Astrocyte (in vitro differentiated cells and primary cell): ENCODE measurements around the gene LRPAP1. TPM values are rescaled to one million over a fixed set of nuclear protein-coding genes. Genes with fewer than 3 reads are reported as not detected.
"Not testable (repeated sequence)": the region's sequence is repeated elsewhere in the genome, so short reads cannot be mapped to it uniquely, and the experiment has no call there.

Experiments
- DNase-seq: peaks from one replicate; pipeline ENCODE4 v3.0.0-alpha.2; 2010; ENCODE audit warnings: low read depth
- FAIRE-seq: peaks from 2 replicates; lab custom pipeline; 2011; peaks lifted over from hg19 to GRCh38; lab: Jason Lieb, UNC
- H2AFZ ChIP-seq: 2 replicates; pipeline ENCODE4 v1.6.0; 2012; ENCODE audit warnings: low read depth, low read length, inconsistent platforms
- H3K27ac ChIP-seq: 2 replicates; pipeline ENCODE4 v1.5.1; 2011; ENCODE audit warnings: low read depth, low read length, inconsistent platforms
- H3K27me3 ChIP-seq: 2 replicates; pipeline ENCODE4 v1.6.0; 2011; ENCODE audit warnings: low read length, inconsistent platforms; ENCODE audit not compliant: insufficient read depth
- H3K36me3 ChIP-seq: 2 replicates; pipeline ENCODE4 v1.5.1; 2011; ENCODE audit warnings: low read length, inconsistent platforms; ENCODE audit not compliant: insufficient read depth
- H3K4me1 ChIP-seq: 2 replicates; pipeline ENCODE4 v1.5.1; 2011; ENCODE audit warnings: low read length, inconsistent platforms; ENCODE audit not compliant: insufficient read depth
- H3K4me2 ChIP-seq: 2 replicates; pipeline ENCODE4 v1.6.0; 2012; ENCODE audit warnings: low read length, inconsistent platforms
- H3K4me3 ChIP-seq: 2 replicates; pipeline ENCODE4 v1.5.1; 2011; ENCODE audit warnings: low read depth, mild to moderate bottlenecking, low read length, inconsistent platforms; ENCODE audit not compliant: insufficient read depth
- H3K79me2 ChIP-seq: 2 replicates; pipeline ENCODE4 v1.6.0; 2012; ENCODE audit warnings: mild to moderate bottlenecking, low read length, inconsistent platforms; ENCODE audit not compliant: insufficient read depth
- H3K9ac ChIP-seq: 2 replicates; pipeline ENCODE4 v1.6.0; 2012; ENCODE audit warnings: mild to moderate bottlenecking, low read length, inconsistent platforms
- H3K9me3 ChIP-seq: 2 replicates; pipeline ENCODE4 v1.5.1; 2012; ENCODE audit warnings: low read depth, mild to moderate bottlenecking, low read length, inconsistent platforms; ENCODE audit not compliant: insufficient read depth
- H4K20me1 ChIP-seq: 2 replicates; pipeline ENCODE4 v1.6.0; 2012; ENCODE audit warnings: low read length, inconsistent platforms; ENCODE audit not compliant: insufficient read depth
- H3K27ac Mint-ChIP-seq: one replicate; pipeline ENCODE4 v1.8.0; 2021; ENCODE audit warnings: mild to moderate bottlenecking, mixed read lengths; ENCODE audit not compliant: unreplicated experiment
- H3K27me3 Mint-ChIP-seq: one replicate; pipeline ENCODE4 v1.8.0; 2021; ENCODE audit warnings: low read depth, mixed read lengths; ENCODE audit not compliant: unreplicated experiment
- H3K36me3 Mint-ChIP-seq: one replicate; pipeline ENCODE4 v1.8.0; 2021; ENCODE audit warnings: low read depth, mixed read lengths; ENCODE audit not compliant: unreplicated experiment
- H3K4me1 Mint-ChIP-seq: one replicate; pipeline ENCODE4 v1.8.0; 2021; ENCODE audit warnings: low read depth, mixed read lengths; ENCODE audit not compliant: unreplicated experiment
- H3K4me3 Mint-ChIP-seq: one replicate; pipeline ENCODE4 v1.8.0; 2021; ENCODE audit warnings: mild to moderate bottlenecking, moderate library complexity, mixed read lengths; ENCODE audit not compliant: unreplicated experiment
- H3K9me3 Mint-ChIP-seq: one replicate; pipeline ENCODE4 v1.8.0; 2021; ENCODE audit warnings: mild to moderate bottlenecking, mixed read lengths; ENCODE audit not compliant: unreplicated experiment
- EZH2 ChIP-seq: IDR thresholded peaks from 2 replicates; pipeline ENCODE4 v1.6.1; 2012; ENCODE audit warnings: mild to moderate bottlenecking, low read length, inconsistent platforms; ENCODE audit not compliant: insufficient read depth
- total RNA-seq: library from RNA; stranded (reverse); gene quantifications from 2 replicates; pipeline ENCODE4 v1.2.1, GENCODE V29; 2021
- TF ChIP-seq, protein P1 (sequence below): IDR thresholded peaks from 2 replicates; pipeline ENCODE4 v1.5.1; 2011; ENCODE audit warnings: low read depth, mild to moderate bottlenecking, inconsistent platforms, low read length, moderate library complexity; ENCODE audit not compliant: insufficient read depth

Gene LRPAP1
- total RNA-seq, 1 donor from 2014 or later, result 191 TPM

DNA sequence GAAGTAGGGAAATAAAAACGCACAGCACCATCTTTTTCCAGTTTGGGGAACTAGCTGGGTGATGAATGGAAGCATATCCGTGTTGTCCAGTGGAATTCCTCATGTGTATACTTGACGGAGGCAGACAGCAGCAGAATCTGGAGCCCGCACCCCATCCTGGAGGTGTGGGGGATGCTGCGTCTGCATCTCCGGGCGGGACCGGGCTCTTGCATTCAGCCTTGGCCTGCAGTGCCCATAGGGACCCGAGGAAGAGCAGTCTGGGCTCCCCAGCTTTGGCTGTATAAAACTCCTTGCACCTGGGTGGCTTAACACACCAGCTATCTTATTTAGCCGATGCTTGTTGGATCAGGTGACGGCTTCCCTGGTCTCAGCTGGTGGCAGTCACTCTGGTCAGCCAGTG lies 39.7 kb upstream of the LRPAP1 start:
- no peak overlapping the region for H3K4me2 ChIP-seq
- TF ChIP-seq EZH2, result no peak
- TF ChIP-seq, protein P1, sequence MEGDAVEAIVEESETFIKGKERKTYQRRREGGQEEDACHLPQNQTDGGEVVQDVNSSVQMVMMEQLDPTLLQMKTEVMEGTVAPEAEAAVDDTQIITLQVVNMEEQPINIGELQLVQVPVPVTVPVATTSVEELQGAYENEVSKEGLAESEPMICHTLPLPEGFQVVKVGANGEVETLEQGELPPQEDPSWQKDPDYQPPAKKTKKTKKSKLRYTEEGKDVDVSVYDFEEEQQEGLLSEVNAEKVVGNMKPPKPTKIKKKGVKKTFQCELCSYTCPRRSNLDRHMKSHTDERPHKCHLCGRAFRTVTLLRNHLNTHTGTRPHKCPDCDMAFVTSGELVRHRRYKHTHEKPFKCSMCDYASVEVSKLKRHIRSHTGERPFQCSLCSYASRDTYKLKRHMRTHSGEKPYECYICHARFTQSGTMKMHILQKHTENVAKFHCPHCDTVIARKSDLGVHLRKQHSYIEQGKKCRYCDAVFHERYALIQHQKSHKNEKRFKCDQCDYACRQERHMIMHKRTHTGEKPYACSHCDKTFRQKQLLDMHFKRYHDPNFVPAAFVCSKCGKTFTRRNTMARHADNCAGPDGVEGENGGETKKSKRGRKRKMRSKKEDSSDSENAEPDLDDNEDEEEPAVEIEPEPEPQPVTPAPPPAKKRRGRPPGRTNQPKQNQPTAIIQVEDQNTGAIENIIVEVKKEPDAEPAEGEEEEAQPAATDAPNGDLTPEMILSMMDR, result no peak
- DNase-seq (no peak), FAIRE-seq (no peak)
- H3K9me3 ChIP-seq, result no peaks in the 10 kb centered on the region
- no peak overlapping the region for H3K27ac ChIP-seq
- H3K79me2 ChIP-seq, result no peaks in the 10 kb centered on the region
- H3K27ac Mint-ChIP-seq, result no peak overlapping the region
- no peaks in the 10 kb centered on the region for H3K36me3 ChIP-seq
- H3K9me3 Mint-ChIP-seq, result no peaks in the 10 kb centered on the region
- no peaks in the 10 kb centered on the region for H3K36me3 Mint-ChIP-seq
- no peaks in the 10 kb centered on the region for H3K27me3 ChIP-seq
- no peak overlapping the region for H3K4me3 ChIP-seq
- no peaks in the 10 kb centered on the region for H3K4me1 Mint-ChIP-seq
- H3K4me1 ChIP-seq, result no peaks in the 10 kb centered on the region
- peaks cover 37% of the 10 kb centered on the region for H3K27me3 Mint-ChIP-seq
- H3K9ac ChIP-seq, result no peak overlapping the region
- no peaks in the 10 kb centered on the region for H4K20me1 ChIP-seq
- H3K4me3 Mint-ChIP-seq, result no peak overlapping the region
- H2AFZ ChIP-seq, result no peak overlapping the region

DNA sequence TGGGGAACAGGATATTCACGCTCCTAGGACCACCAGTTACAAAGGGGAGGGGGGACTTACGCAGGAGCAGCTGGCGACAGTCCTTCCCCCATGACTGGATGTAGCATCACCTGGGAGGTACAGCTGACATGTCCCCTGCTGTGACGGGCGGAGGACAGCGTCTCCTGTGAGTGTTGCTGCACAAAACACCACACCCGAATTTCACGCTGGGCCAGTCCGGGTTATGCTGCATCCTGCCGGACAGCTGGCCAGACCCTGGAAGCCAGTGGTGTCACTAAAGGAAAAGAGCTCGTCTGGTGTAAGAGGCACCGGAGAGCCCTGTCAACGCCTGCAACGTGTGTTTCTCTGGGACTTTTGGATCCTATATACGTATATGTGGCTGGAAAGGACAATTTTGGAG lies 38.7 kb upstream of the LRPAP1 start:
- not testable (repeated sequence) for H3K9me3 ChIP-seq, H3K36me3 Mint-ChIP-seq, H3K9me3 Mint-ChIP-seq, H3K4me3 Mint-ChIP-seq, H3K4me2 ChIP-seq, H3K9ac ChIP-seq, H4K20me1 ChIP-seq, FAIRE-seq, DNase-seq, H3K4me1 ChIP-seq, H3K4me1 Mint-ChIP-seq, H3K36me3 ChIP-seq, H3K27ac ChIP-seq, H3K4me3 ChIP-seq, H3K27me3 ChIP-seq, H3K79me2 ChIP-seq, H2AFZ ChIP-seq
- peaks cover 39% of the 10 kb centered on the region for H3K27me3 Mint-ChIP-seq
- peak overlapping the region; percentile 38 for H3K27ac Mint-ChIP-seq

DNA sequence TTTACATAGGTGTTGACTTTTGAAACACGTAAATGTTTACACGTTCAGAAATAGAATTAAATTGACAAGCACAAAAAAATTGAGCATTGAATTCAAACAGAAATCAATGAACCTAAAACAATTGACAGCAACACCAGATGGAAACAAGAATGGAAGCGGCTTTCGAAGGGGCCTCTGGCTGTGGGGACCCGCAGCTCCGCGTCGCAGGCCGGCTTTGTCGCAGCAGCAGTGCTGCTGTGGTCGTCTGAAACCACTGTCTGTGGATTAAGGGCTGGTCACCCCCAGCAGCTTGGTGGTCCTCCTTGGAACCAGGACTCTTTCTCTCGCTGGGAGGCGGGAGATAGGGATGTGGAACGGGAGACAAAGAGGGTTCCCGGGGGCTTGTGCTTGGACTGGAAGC lies 37.4 kb upstream of the LRPAP1 start:
- not testable (repeated sequence) for H3K36me3 ChIP-seq, H2AFZ ChIP-seq, H3K27ac ChIP-seq, H3K36me3 Mint-ChIP-seq, FAIRE-seq, H3K9me3 ChIP-seq, H3K9ac ChIP-seq, H3K27me3 ChIP-seq, H3K4me3 ChIP-seq, DNase-seq, H4K20me1 ChIP-seq, H3K4me1 Mint-ChIP-seq, H3K9me3 Mint-ChIP-seq, H3K79me2 ChIP-seq, H3K4me3 Mint-ChIP-seq, H3K4me2 ChIP-seq, H3K4me1 ChIP-seq, H3K27ac Mint-ChIP-seq
- peaks cover 28% of the 10 kb centered on the region for H3K27me3 Mint-ChIP-seq

GRCh38 chr4:3566701-3567100 lies 34.5 kb upstream of the LRPAP1 start:
- H3K9me3 Mint-ChIP-seq, H3K27me3 ChIP-seq, FAIRE-seq, H3K79me2 ChIP-seq, H3K27ac Mint-ChIP-seq, H3K36me3 ChIP-seq, H3K4me3 ChIP-seq, H3K9me3 ChIP-seq, H3K4me2 ChIP-seq, H3K4me3 Mint-ChIP-seq, H3K4me1 Mint-ChIP-seq, DNase-seq, H3K9ac ChIP-seq, H4K20me1 ChIP-seq, H3K36me3 Mint-ChIP-seq, H3K4me1 ChIP-seq, H2AFZ ChIP-seq, H3K27ac ChIP-seq: not testable (repeated sequence)
- H3K27me3 Mint-ChIP-seq, result peaks cover 26% of the 10 kb centered on the region

DNA sequence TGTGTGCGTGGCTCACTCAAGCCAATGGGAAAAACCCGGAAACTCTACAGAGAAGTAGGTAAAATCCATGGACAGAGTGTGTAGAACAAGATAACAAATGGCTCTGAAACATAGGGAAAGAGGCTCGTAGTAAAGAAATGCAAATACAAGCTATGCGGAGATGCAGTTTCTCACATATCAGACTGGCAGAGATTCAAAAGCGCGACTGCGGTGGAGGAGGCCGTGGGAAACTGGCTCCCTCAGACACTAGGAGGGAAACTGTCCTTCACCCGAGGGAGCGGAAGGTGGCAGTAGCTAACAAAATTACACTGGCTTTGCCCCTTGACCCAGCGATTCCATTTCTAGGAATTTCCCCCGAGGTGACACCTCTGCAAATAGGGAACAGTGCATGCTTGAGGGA lies 34.1 kb upstream of the LRPAP1 start:
- H3K4me1 ChIP-seq, H3K79me2 ChIP-seq, H3K4me3 ChIP-seq, H3K27ac Mint-ChIP-seq, H3K36me3 Mint-ChIP-seq, H3K4me2 ChIP-seq, DNase-seq, H3K9ac ChIP-seq, H3K4me1 Mint-ChIP-seq, FAIRE-seq, H2AFZ ChIP-seq, H3K27ac ChIP-seq, H3K9me3 ChIP-seq, H3K4me3 Mint-ChIP-seq, H3K27me3 ChIP-seq, H4K20me1 ChIP-seq, H3K36me3 ChIP-seq, H3K9me3 Mint-ChIP-seq: not testable (repeated sequence)
- H3K27me3 Mint-ChIP-seq, result peaks cover 26% of the 10 kb centered on the region
